Large intestine (tissue), 3 donors: ENCODE measurements around the gene OPCML. TPM values are rescaled to one million over a fixed set of nuclear protein-coding genes. Genes with fewer than 3 reads are reported as not detected.

ENCODE experiments used
- DNase-seq, 2 donors: peaks; one replicate each; pipeline versions ENCODE4 v3.0.0 to v3.0.0-alpha.2; 2013
- H3K27ac ChIP-seq: one replicate; pipeline ENCODE4 v1.5.1; 2013; ENCODE audit warnings: low read length
- H3K27me3 ChIP-seq: 2 replicates; pipeline ENCODE4 v1.6.1; 2013; ENCODE audit warnings: low read length; ENCODE audit not compliant: control insufficient read depth, insufficient read depth
- H3K36me3 ChIP-seq: 2 replicates; pipeline ENCODE4 v1.6.1; 2013; ENCODE audit warnings: low read length; ENCODE audit not compliant: control insufficient read depth, insufficient read depth
- H3K4me1 ChIP-seq: one replicate; pipeline ENCODE4 v1.6.1; 2013; ENCODE audit warnings: low read length; ENCODE audit not compliant: control insufficient read depth, insufficient read depth
- H3K4me3 ChIP-seq: one replicate; pipeline ENCODE4 v1.5.1; 2013; ENCODE audit warnings: low read length
- H3K9me3 ChIP-seq: one replicate; pipeline ENCODE4 v1.6.1; 2013; ENCODE audit warnings: mild to moderate bottlenecking, low read depth, low read length, moderate library complexity; ENCODE audit not compliant: control insufficient read depth
- WGBS: methylation state at CpG from one replicate; pipeline ENCODE4 v1.1.5; 2013; ENCODE audit warnings: low lambda C conversion rate; ENCODE audit not compliant: insufficient coverage; 5-methylcytosine and 5-hydroxymethylcytosine counted together
- polyA plus RNA-seq: library from polyadenylated mRNA; unstranded; fragments of 120-200 nt; gene quantifications from one replicate; pipeline ENCODE4 v1.2.1, GENCODE V29; 2013

Gene OPCML
- polyA plus RNA-seq, 1 donor, result 1.4 TPM

DNA sequence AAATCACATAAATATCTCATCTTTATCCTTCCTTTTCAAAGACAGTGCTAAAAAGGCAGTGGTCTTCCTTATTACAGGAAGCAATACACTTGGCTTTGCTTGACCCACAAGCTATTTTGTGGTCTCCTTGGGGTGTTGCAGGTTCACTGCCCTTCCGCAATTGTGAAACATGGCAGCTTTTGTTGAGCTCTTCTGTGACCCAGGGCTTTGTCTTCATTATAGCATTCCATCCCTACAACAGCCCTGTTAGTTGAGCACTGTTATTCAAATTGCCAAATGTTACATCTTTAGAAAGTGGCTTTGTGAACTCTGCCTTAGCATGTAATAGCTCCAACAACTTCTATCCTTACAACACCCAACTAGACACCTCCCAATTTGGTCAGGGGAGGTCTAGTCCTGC is 107.1 kb downstream of the OPCML start:
- no CpG with 5 or more reads among the region's 1 CpG for WGBS
- Histone ChIP-seq H3K27me3 (no peaks in the 10 kb centered on the region), H3K4me3 (no peak overlapping the region), H3K4me1 (no peaks in the 10 kb centered on the region), H3K27ac (no peak overlapping the region), H3K36me3 (no peaks in the 10 kb centered on the region), H3K9me3 (no peaks in the 10 kb centered on the region)
- DNase-seq, result no peak

DNA sequence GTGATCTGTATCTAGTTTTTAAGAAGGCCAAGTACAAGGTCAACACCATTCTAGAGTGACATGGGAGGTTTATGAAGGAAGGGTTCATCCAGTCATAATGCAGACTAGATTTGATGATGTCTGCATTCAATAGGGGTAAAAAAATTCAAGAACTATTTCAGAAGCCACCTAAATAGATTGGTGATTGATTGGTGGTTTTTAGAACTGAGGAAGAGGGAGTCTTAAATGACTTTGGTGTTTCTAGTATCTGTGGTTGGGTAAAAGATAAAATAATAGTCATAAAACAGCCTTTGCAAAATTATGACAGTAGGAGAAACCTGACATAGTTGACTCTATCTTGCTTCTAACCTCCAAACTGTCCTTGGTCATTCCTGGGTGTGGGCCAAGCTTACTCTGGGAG is 114.1 kb downstream of the OPCML start:
- H3K4me1 ChIP-seq, result no peaks in the 10 kb centered on the region
- H3K36me3 ChIP-seq, result no peaks in the 10 kb centered on the region
- no peak overlapping the region for H3K27ac ChIP-seq
- H3K27me3 ChIP-seq, result no peaks in the 10 kb centered on the region
- H3K9me3 ChIP-seq, result no peaks in the 10 kb centered on the region
- no peak for DNase-seq
- no peak overlapping the region for H3K4me3 ChIP-seq

DNA sequence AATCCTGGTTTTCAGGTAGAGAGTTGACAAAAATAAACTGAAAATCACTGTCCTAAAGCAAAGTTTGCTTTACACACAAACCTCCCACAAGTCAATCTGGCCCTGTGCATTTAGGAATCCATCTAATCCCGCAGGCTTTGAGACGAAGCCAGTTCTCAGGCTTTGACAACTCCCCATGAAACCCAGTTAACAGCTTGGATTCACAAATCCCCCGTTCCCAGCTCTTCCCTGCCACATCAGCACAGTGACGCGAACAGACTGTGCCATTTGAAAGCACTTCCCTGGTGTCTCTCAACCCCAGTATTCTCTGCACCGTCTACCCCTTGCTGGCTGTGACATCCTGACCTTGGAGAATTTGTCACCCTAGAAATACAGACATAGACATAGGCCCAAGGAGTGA is 117.8 kb downstream of the OPCML start:
- no CpG with 5 or more reads among the region's 6 CpGs for WGBS
- no peaks in the 10 kb centered on the region for H3K9me3 ChIP-seq
- DNase-seq, result no peak
- H3K36me3 ChIP-seq, result no peaks in the 10 kb centered on the region
- no peaks in the 10 kb centered on the region for H3K27me3 ChIP-seq
- no peak overlapping the region for H3K27ac ChIP-seq
- no peaks in the 10 kb centered on the region for H3K4me1 ChIP-seq
- H3K4me3 ChIP-seq, result no peak overlapping the region

DNA sequence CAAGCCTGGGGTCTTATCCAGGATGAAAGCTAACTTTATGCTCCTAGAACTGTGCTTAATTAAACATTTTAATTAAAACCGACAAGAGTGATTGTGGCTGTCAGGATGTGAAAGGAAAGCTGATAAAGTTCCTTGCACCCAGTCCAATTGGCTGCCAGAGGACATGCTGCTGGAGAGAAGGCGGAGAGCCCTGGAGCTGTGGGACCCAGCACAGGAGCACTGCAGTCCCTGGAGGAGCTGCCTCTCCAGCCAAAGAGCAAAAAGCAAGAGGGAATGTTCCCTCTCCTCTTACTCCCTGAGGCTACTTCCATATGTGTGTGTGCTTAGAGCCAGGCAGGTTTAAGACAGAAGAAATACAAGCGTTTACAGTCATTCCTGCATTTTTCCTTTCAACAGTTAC is 118.6 kb downstream of the OPCML start:
- DNase-seq, result no peak
- Histone ChIP-seq H3K4me1 (no peaks in the 10 kb centered on the region), H3K27ac (no peak overlapping the region), H3K4me3 (no peak overlapping the region), H3K36me3 (no peaks in the 10 kb centered on the region), H3K9me3 (no peaks in the 10 kb centered on the region), H3K27me3 (no peaks in the 10 kb centered on the region)
- no CpG with 5 or more reads among the region's 3 CpGs for WGBS

DNA sequence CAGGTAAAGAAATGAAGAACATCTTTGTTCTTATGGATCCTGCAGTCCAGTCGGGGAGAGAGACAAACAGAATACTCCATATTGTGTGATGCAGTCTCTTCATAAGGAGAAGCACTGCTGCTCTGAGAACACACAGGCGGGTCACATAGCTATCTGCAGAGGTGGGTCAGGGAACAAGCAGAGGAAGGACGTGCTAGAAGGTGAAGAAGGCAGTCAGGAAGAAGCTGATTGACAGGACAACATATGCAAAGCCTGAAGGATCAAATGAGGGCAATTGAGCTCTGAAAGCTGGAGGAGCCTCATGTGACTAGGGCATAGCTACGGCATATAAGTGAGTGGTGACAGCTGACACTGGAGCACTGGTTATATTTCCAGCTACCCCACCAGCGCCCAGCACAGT is 122.5 kb downstream of the OPCML start:
- Histone ChIP-seq H3K9me3 (no peaks in the 10 kb centered on the region), H3K4me3 (no peak overlapping the region), H3K4me1 (no peaks in the 10 kb centered on the region), H3K36me3 (no peaks in the 10 kb centered on the region), H3K27me3 (no peaks in the 10 kb centered on the region), H3K27ac (no peak overlapping the region)
- DNase-seq, result no peak
- WGBS, result no CpG with 5 or more reads among the region's 5 CpGs

DNA sequence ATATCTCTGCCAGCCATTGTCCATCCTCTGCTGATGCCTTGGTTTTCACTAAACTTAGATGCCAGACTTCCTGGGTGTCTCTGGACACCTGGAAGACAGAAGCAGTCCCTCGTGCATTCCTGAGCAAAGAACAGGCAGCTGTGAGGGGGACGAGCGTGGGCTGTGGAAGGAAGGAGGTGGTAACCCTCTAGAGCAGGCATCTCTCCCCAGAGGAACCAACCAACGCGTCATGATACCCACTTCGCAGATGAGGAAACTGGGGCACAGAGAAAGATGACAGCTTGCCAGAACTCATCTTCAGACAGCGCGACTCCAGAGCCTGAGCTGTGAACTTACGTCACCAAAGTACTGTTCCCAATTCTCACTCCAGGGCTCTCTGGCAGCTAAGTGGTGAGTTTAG is 123.4 kb downstream of the OPCML start:
- H3K4me3 ChIP-seq, result no peak overlapping the region
- no peaks in the 10 kb centered on the region for H3K27me3 ChIP-seq
- no peak overlapping the region for H3K27ac ChIP-seq
- no peaks in the 10 kb centered on the region for H3K4me1 ChIP-seq
- WGBS, result no CpG with 5 or more reads among the region's 9 CpGs
- no peaks in the 10 kb centered on the region for H3K36me3 ChIP-seq
- DNase-seq, result no peak
- no peaks in the 10 kb centered on the region for H3K9me3 ChIP-seq

DNA sequence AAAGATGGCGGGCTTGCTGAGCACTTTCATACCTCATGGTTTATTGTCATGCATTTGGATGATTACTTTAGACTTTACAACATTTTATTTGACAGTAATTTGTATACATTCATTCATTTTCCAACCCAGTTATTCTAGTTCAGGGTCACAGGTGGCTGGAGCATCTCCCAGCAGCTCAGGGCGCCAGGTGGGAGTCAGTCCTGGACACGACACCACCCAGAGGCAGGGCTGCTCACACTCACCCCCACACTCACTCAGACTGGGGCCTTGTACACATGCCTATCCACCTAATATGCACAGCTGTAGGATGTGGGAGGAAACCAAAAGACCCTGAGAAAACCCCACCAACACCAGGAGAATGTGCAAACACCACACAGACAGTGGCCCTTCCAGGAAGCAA is 123.9 kb downstream of the OPCML start:
- Histone ChIP-seq H3K27ac (no peak overlapping the region), H3K36me3 (no peaks in the 10 kb centered on the region), H3K4me1 (no peaks in the 10 kb centered on the region), H3K9me3 (no peaks in the 10 kb centered on the region), H3K27me3 (no peaks in the 10 kb centered on the region), H3K4me3 (no peak overlapping the region)
- WGBS, result 100% methylated on average over 1 of the region's 3 CpGs
- no peak for DNase-seq

DNA sequence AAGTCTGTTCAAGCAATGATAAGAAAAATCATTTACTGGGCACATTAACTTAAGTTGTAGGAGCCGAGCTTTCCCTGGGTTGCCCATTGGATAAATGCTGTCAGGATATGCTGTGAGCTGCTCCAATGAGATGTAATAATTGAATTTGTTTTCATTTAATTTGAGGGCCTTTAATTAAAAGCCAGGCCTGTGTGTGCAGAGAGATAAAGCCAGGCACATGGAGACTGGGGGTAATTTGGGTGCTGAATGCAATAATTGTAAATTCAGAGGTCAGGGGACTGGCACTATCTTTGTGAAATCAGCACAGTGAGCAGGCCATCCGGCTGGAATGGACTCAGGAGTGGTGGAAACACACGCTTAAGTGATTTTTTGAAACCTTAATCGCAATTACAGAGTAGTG is 125.8 kb downstream of the OPCML start:
- 100% methylated on average over 2 of the region's 4 CpGs for WGBS
- H3K4me1 ChIP-seq, result no peaks in the 10 kb centered on the region
- no peaks in the 10 kb centered on the region for H3K27me3 ChIP-seq
- H3K4me3 ChIP-seq, result no peak overlapping the region
- DNase-seq, result no peak
- H3K9me3 ChIP-seq, result no peaks in the 10 kb centered on the region
- H3K27ac ChIP-seq, result no peak overlapping the region
- no peaks in the 10 kb centered on the region for H3K36me3 ChIP-seq

DNA sequence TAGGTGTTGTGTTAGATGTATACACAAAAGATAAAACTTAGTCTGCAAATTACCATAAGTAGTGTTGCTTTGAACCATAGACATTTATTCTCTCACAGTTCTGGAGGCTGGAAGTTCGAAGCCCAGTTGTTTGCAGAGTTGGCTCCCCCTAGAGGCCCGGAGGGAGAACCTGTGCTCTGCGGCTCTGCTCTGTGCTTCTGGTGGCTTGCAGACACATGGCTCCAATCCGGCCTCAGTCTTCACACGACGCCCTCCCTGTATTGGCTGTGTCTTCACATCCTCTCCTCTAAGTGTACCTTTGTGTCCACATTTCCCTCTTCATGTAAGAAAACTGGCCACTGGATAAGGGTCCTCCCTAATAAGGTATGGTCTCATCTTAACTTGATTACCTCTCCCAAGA is 128.4 kb downstream of the OPCML start:
- H3K36me3 ChIP-seq, result no peaks in the 10 kb centered on the region
- no CpG with 5 or more reads among the region's 6 CpGs for WGBS

DNA sequence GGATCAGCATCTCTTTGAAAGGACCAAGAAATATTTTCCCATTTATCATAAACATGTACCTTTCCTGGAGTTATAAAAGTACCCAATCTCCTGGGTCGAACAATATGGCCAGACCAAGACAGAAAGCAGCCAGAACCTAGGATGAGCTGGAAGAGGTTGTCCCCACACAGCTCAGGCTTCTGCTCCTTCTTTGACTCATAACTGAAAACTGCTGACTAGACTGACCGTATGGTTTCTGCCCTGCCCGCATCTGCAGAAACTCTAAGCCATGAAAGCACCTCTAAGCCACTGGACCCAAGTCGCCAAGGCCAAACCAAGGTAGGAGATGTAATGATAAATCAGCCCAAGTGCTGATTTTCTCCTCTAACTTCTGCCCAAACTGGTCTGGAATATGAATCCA is 129.8 kb downstream of the OPCML start:
- Histone ChIP-seq H3K36me3 (no peaks in the 10 kb centered on the region), H3K9me3 (no peaks in the 10 kb centered on the region)
- no CpG with 5 or more reads among the region's 4 CpGs for WGBS

More for the DNA sequence above, 128.4 kb downstream of the OPCML start:
- H3K27ac ChIP-seq, result no peak overlapping the region
- no peaks in the 10 kb centered on the region for H3K27me3 ChIP-seq
- H3K4me3 ChIP-seq, result no peak overlapping the region
- DNase-seq, result no peak
- H3K9me3 ChIP-seq, result no peaks in the 10 kb centered on the region
- no peaks in the 10 kb centered on the region for H3K4me1 ChIP-seq

DNA sequence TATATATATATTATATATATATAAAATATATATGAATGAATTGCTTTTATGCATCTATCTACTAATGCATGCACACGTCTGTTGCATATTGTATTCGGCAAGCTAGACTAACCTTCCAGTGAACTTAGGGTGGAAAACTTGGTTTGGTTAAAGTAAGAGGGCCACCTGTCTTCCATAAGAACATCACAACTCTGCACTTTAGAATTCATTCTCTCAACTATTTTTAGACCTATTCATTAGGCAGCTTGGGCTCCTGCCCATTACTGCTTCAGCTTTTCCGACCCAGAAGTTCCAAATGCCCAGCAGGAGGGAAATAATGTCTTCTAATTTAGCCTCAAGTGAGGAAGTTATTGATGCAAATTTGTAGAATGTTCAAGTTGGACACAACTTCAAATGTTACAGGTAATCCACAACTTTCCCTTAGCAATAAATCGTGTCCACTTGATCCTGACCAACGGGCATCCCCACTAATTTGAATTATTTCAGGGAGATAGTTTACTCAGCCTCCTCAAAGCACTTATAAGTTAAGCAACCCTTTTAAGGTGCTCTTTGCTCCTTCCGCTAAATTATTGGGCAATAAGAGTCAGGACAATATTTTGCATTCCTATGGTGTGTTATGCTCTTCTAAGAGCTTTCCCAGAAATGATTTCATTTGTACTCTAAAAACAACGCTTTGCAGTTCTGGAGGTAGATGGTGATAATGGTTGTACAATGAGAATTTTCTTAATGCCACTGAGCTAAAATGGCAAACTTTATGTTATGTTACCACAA is 132.3 kb downstream of the OPCML start:
- H3K27me3 ChIP-seq, result no peaks in the 10 kb centered on the region
- no peak overlapping the region for H3K27ac ChIP-seq
- no peaks in the 10 kb centered on the region for H3K9me3 ChIP-seq
- H3K4me3 ChIP-seq, result no peak overlapping the region
- DNase-seq, result no peak
- no peaks in the 10 kb centered on the region for H3K36me3 ChIP-seq
- H3K4me1 ChIP-seq, result no peaks in the 10 kb centered on the region
- 71% methylated on average over 3 of the region's 7 CpGs for WGBS

More for the DNA sequence above, 129.8 kb downstream of the OPCML start:
- H3K27ac ChIP-seq, result no peak overlapping the region
- DNase-seq, result no peak
- no peaks in the 10 kb centered on the region for H3K4me1 ChIP-seq
- H3K27me3 ChIP-seq, result no peaks in the 10 kb centered on the region
- H3K4me3 ChIP-seq, result no peak overlapping the region
